ENCODE results near the gene CRISP3.

DNA sequence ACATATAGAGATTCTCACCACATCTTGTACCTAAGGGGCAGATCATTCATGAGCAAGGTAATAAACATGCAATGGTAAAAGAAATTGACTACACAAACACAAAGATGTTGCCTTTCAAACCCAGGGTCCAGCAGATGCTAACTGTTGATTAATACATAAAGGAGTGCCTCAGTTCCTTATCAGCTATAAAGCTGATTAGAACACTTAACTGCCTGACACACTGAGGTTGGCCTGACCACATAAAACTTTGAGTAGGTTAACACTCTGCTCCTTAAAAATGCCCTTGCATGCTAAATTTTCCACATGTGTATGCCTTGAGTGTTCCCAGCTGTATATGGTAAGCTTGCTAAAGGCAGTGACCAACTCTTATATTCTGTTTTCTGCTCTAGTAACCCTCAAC is 45.7 kb downstream of the CRISP3 start:
- TF ChIP-seq HDAC2 (IDR thresholded peaks at IDR 0.05) (no peak), BRF1 (IDR thresholded peaks at IDR 0.05; ENCODE audit: borderline replicate concordance, extremely low read depth, insufficient read length) (no peak), SP1 (CRISPR knock-in tag; IDR thresholded peaks at IDR 0.05) (no peak), SRF (CRISPR knock-in tag; IDR thresholded peaks at IDR 0.05) (no peak), POLR3A (IDR thresholded peaks at IDR 0.05; ENCODE audit: borderline replicate concordance, extremely low read depth, insufficient read depth, insufficient read length) (no peak)
- TF ChIP-seq, protein P1, sequence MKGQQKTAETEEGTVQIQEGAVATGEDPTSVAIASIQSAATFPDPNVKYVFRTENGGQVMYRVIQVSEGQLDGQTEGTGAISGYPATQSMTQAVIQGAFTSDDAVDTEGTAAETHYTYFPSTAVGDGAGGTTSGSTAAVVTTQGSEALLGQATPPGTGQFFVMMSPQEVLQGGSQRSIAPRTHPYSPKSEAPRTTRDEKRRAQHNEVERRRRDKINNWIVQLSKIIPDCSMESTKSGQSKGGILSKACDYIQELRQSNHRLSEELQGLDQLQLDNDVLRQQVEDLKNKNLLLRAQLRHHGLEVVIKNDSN (CRISPR knock-in tag; IDR thresholded peaks at IDR 0.05) = no peak
- TF ChIP-seq, protein P2, sequence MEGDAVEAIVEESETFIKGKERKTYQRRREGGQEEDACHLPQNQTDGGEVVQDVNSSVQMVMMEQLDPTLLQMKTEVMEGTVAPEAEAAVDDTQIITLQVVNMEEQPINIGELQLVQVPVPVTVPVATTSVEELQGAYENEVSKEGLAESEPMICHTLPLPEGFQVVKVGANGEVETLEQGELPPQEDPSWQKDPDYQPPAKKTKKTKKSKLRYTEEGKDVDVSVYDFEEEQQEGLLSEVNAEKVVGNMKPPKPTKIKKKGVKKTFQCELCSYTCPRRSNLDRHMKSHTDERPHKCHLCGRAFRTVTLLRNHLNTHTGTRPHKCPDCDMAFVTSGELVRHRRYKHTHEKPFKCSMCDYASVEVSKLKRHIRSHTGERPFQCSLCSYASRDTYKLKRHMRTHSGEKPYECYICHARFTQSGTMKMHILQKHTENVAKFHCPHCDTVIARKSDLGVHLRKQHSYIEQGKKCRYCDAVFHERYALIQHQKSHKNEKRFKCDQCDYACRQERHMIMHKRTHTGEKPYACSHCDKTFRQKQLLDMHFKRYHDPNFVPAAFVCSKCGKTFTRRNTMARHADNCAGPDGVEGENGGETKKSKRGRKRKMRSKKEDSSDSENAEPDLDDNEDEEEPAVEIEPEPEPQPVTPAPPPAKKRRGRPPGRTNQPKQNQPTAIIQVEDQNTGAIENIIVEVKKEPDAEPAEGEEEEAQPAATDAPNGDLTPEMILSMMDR (IDR thresholded peaks at IDR 0.05 in 2 of 3, conservative IDR thresholded peaks at IDR 0.05 in 1 of 3; ENCODE audit: insufficient read depth in 2 of 3, low read depth in 1 of 3, low read length in 3 of 3) = no peak
- TF ChIP-seq, protein P3, sequence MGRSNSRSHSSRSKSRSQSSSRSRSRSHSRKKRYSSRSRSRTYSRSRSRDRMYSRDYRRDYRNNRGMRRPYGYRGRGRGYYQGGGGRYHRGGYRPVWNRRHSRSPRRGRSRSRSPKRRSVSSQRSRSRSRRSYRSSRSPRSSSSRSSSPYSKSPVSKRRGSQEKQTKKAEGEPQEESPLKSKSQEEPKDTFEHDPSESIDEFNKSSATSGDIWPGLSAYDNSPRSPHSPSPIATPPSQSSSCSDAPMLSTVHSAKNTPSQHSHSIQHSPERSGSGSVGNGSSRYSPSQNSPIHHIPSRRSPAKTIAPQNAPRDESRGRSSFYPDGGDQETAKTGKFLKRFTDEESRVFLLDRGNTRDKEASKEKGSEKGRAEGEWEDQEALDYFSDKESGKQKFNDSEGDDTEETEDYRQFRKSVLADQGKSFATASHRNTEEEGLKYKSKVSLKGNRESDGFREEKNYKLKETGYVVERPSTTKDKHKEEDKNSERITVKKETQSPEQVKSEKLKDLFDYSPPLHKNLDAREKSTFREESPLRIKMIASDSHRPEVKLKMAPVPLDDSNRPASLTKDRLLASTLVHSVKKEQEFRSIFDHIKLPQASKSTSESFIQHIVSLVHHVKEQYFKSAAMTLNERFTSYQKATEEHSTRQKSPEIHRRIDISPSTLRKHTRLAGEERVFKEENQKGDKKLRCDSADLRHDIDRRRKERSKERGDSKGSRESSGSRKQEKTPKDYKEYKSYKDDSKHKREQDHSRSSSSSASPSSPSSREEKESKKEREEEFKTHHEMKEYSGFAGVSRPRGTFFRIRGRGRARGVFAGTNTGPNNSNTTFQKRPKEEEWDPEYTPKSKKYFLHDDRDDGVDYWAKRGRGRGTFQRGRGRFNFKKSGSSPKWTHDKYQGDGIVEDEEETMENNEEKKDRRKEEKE (IDR thresholded peaks at IDR 0.05; ENCODE audit: borderline replicate concordance in 1 of 2, control insufficient read depth in 1 of 2, low read depth in 2 of 2, low read length in 1 of 2) = no peak

All from K562 (cell line).